Heart right ventricle (tissue), 16 donors: ENCODE results near the gene KIAA1328. TPM values are rescaled to one million over a fixed set of nuclear protein-coding genes. Genes with fewer than 3 reads are reported as not detected.

Experiments
- ATAC-seq, 8 donors: fragments of 200-7000 bp; cut with Tn5 transposase; one replicate each; pipeline ENCODE4 v1.9.1; 2020; ENCODE audit warnings: mild to moderate bottlenecking in 8 of 8, moderate library complexity in 8 of 8, moderate number of reproducible peaks in 1 of 8
- DNase-seq, 2 donors: peaks; one replicate each; pipeline ENCODE4 v3.0.0-alpha.2; 2020
- H3K27ac ChIP-seq, 10 donors: fragments of 200-600 bp; sonication (generic) in 2 of 10; one replicate each; pipeline versions ENCODE4 v1.5.0 to v1.8.0; 2020 to 2022; ENCODE audit warnings: mild to moderate bottlenecking in 3 of 10
- H3K27me3 ChIP-seq, 7 donors: fragments of 200-600 bp; one replicate each; pipeline ENCODE4 v1.8.0; 2021 to 2022; ENCODE audit warnings: mild to moderate bottlenecking in 2 of 7
- H3K36me3 ChIP-seq, 9 donors: fragments of 200-600 bp; sonication (generic) in 1 of 9; one replicate each; pipeline versions ENCODE4 v1.5.0 to v1.8.0; 2020 to 2022; ENCODE audit warnings: mild to moderate bottlenecking in 2 of 9
- H3K4me1 ChIP-seq, 9 donors: fragments of 200-600 bp; sonication (generic) in 1 of 9; one replicate each; pipeline versions ENCODE4 v1.5.0 to v1.8.0; 2020 to 2022; ENCODE audit warnings: mild to moderate bottlenecking in 4 of 9
- H3K4me3 ChIP-seq, 10 donors: fragments of 200-600 bp; sonication (generic) in 2 of 10; one replicate each; pipeline versions ENCODE4 v1.5.0 to v1.8.0; 2020 to 2022; ENCODE audit warnings: mild to moderate bottlenecking in 7 of 10, moderate library complexity in 2 of 10
- H3K9me3 ChIP-seq, 11 donors: fragments of 200-600 bp in 10 of 11; sonication (generic) in 2 of 11; one replicate each; pipeline versions ENCODE4 v1.5.0 to v1.8.0; 2013 to 2022; ENCODE audit warnings: mild to moderate bottlenecking in 2 of 11, control low read depth in 1 of 11, moderate library complexity in 1 of 11
- WGBS, 2 donors: extraction: QIAGEN DNeasy Blood & Tissue Kit; methylation state at CpG; one replicate each; pipeline ENCODE4 v1.1.7; 2013; ENCODE audit warnings: inconsistent platforms in 1 of 2; 5-methylcytosine and 5-hydroxymethylcytosine counted together
- intact Hi-C, 10 donors: fragments of 100-400 bp; cut with DNase I; formaldehyde crosslinking; loops; one replicate each; pipeline versions ENCODE4 v1.11.1 to v1.14.2; 2022
- polyA plus RNA-seq, 2 donors: library from polyadenylated mRNA; stranded (reverse); fragments of 200-250 nt; gene quantifications; one replicate each; pipeline ENCODE4 v1.2.3, GENCODE V29; 2013
- total RNA-seq, 10 donors: library from RNA; stranded (reverse); fragmentation: NEBNext Ultra II Directional in 3 of 10; extraction: Animal tissue kit (Norgen Biotek cat#: 25700) in 3 of 10; gene quantifications; one replicate each; pipeline versions ENCODE4 v1.2.1 to v1.2.4, GENCODE V29; 2021 to 2023
- TF ChIP-seq, protein P1 (sequence below), 9 donors: fragments of 200-600 bp; sonication (generic) in 2 of 9; IDR thresholded peaks; one replicate each; pipeline versions ENCODE4 v1.5.0 to v1.8.0; 2021 to 2022; ENCODE audit warnings: antibody characterized with exemption in 9 of 9, mild to moderate bottlenecking in 5 of 9, moderate library complexity in 1 of 9
- donor health status: Arrhythmogenic right ventricular cardiomyopathy.
- donor health status: ischemic (EF 13 %, LVEDD 7.1; RV severe dilation, severe dysfunction).
- donor health status: healthy with polysubstance abuse.
- donor health status: DM: no; HTN: yes; CAD: no.
- donor health status: DM: no; HTN: no; CAD: no.
- donor health status: ischemic (EF 25% LVEDD 6.9; RV normal size, moderate dysfunction).
- donor health status: ischemic (EF 25% LVEDD 5.7; RV mildly dilated, moderate dysfunction).
- donor health status: healthy.
- donor health status: DM: yes; HTN: yes; CAD: no.
- donor health status: Ischemic cardiomyopathy.
- donor health status: ischemic (EF 35%, LVEDD 5.7; RV mildly dilated, moderate dysfunction).
- donor health status: nonischemic (EF 11% LVEDD 7.7; RV severe dilation, severe dysfunction).
- donor health status: DM: yes; HTN: yes; CAD: no.
- donor health status: PGD.
- donor health status: ischemic (EF 29% LVEDD 5.4; RV normal size, mild dysfunction).
- donor health status: nonischemic (EF 23%, LVEDD 6.1; RV moderate dilation, normal function).

The KIAA1328 gene
- total and polyA plus RNA-seq, 12 donors = 1.9 to 6.3 (median 5.1) TPM

- Histone ChIP-seq H3K4me3 (no peak overlapping the region), H3K27me3 (no peaks in the 10 kb centered on the region), H3K36me3 (peaks cover 0 to 15% (median 0%) of the 10 kb centered on the region in 9 donors), H3K9me3 (peaks cover 0 to 33% (median 12%) of the 10 kb centered on the region in 11 donors), H3K4me1 (peaks cover 0 to 10% (median 4%) of the 10 kb centered on the region in 9 donors), H3K27ac (no peak overlapping the region)
- WGBS, 2 donors = 55 to 61% methylated on average over 1 of the region's 1 CpG
- ATAC-seq = peak in 6 of 8 donors; percentile 69 to 87 (median 82)
- TF ChIP-seq, protein P1, sequence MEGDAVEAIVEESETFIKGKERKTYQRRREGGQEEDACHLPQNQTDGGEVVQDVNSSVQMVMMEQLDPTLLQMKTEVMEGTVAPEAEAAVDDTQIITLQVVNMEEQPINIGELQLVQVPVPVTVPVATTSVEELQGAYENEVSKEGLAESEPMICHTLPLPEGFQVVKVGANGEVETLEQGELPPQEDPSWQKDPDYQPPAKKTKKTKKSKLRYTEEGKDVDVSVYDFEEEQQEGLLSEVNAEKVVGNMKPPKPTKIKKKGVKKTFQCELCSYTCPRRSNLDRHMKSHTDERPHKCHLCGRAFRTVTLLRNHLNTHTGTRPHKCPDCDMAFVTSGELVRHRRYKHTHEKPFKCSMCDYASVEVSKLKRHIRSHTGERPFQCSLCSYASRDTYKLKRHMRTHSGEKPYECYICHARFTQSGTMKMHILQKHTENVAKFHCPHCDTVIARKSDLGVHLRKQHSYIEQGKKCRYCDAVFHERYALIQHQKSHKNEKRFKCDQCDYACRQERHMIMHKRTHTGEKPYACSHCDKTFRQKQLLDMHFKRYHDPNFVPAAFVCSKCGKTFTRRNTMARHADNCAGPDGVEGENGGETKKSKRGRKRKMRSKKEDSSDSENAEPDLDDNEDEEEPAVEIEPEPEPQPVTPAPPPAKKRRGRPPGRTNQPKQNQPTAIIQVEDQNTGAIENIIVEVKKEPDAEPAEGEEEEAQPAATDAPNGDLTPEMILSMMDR (IDR thresholded peaks at IDR 0.05) = no peak
- intact Hi-C loops = no loop called here
- DNase-seq = no peak
Observed at GRCh38 chr18:36934884-36935283, 106.0 kb downstream of the KIAA1328 start.

DNA sequence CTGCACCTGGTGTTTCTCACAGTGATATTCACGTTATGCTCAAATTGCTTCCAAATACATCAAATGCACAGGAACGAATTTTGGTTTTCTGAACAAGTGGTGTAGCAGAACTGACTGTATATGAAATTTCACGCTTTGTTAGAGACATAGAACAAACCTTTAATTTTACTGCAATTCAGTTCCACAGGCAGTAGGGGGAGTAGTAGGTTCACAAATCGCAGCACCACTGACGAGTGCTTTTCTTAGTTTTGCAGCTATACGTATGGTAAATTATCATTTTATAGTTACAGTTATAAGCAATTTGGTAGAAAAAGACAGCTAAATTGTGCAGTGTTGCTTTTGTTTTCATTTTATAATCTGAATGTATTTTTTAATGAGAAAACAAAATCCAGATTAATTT, 113.3 kb downstream of the KIAA1328 start:
- peaks cover 0 to 34% (median 12%) of the 10 kb centered on the region in 11 donors for H3K9me3 ChIP-seq
- TF ChIP-seq, protein P1 (IDR thresholded peaks at IDR 0.05) = peak in 6 of 9 donors; percentile 9 to 51 (median 21)
- WGBS, 2 donors = 63 to 70% methylated on average over 6 of the region's 6 CpGs
- H3K27ac ChIP-seq = no peak overlapping the region
- no peaks in the 10 kb centered on the region for H3K27me3 ChIP-seq
- ATAC-seq (no peak), DNase-seq (no peak)
- H3K36me3 ChIP-seq = peaks cover 0 to 9% (median 0%) of the 10 kb centered on the region in 9 donors
- intact Hi-C loops = no loop called here
- H3K4me1 ChIP-seq = no peaks in the 10 kb centered on the region
- H3K4me3 ChIP-seq = no peak overlapping the region

GRCh38 chr18:36947820-36948348, 119.0 kb downstream of the KIAA1328 start:
- no peak overlapping the region for H3K4me3 ChIP-seq
- H3K27ac ChIP-seq = no peak overlapping the region
- H3K27me3 ChIP-seq = no peaks in the 10 kb centered on the region
- no peaks in the 10 kb centered on the region for H3K9me3 ChIP-seq
- H3K4me1 ChIP-seq = no peaks in the 10 kb centered on the region
- intact Hi-C loops = no loop called here
- no peak for ATAC-seq
- TF ChIP-seq, protein P1 (IDR thresholded peaks at IDR 0.05) = no peak
- no peak for DNase-seq
- H3K36me3 ChIP-seq = no peaks in the 10 kb centered on the region
- WGBS, 2 donors = 91 to 93% methylated on average over 6 of the region's 6 CpGs

- Histone ChIP-seq H3K4me1 (no peaks in the 10 kb centered on the region), H3K9me3 (no peaks in the 10 kb centered on the region), H3K36me3 (no peaks in the 10 kb centered on the region), H3K27me3 (no peaks in the 10 kb centered on the region), H3K4me3 (no peak overlapping the region), H3K27ac (no peak overlapping the region)
- intact Hi-C loops = no loop called here
- WGBS, 2 donors = 56 to 58% methylated on average over 4 of the region's 4 CpGs
- DNase-seq = no peak
- ATAC-seq = no peak
- TF ChIP-seq, protein P1 (IDR thresholded peaks at IDR 0.05) = no peak
Observed at GRCh38 chr18:36950282-36950681, 121.4 kb downstream of the KIAA1328 start.
